GM13977 (cell line): Measurements from ENCODE around the gene TEDC1.

Source experiments
- DNase-seq: peaks from one replicate; pipeline ENCODE4 v3.0.0; 2012; ENCODE audit warnings: low spot score
- CTCF ChIP-seq: IDR thresholded peaks from 2 replicates; pipeline ENCODE4 v1.5.1; 2012; ENCODE audit warnings: mild to moderate bottlenecking, control low read depth; ENCODE audit not compliant: insufficient read depth; ENCODE audit errors: extremely low read depth, missing control alignments
- in situ Hi-C: fragments of 300-500 bp; cut with MboI; formaldehyde crosslinking; loops from one replicate; pipeline ENCODE4 v1.12.0; 2022; ENCODE audit warnings: low sequenced_read_pairs, low pct_unique_long_range_greater_than_20kb, mixed read lengths, inconsistent platforms; ENCODE audit not compliant: unreplicated experiment

The TEDC1 gene

GRCh38 chr14:105470350-105471296 lies 20.4 kb upstream of the TEDC1 start:
- no peak for DNase-seq
- in situ Hi-C loops, result no loop called here
- TF ChIP-seq CTCF, result no peak

GRCh38 chr14:105471297-105471821 lies 19.7 kb upstream of the TEDC1 start:
- in situ Hi-C loops, result no loop called here
- no peak for TF ChIP-seq CTCF
- DNase-seq, result no peak

- in situ Hi-C loops, result no loop called here
- no peak for DNase-seq
- no peak for TF ChIP-seq CTCF
These were observed 19.1 kb upstream of the TEDC1 start for GRCh38 chr14:105471823-105472485.

GRCh38 chr14:105472486-105472991 lies 18.5 kb upstream of the TEDC1 start:
- TF ChIP-seq CTCF, result no peak
- in situ Hi-C loops, result no loop called here
- DNase-seq, result no peak

GRCh38 chr14:105473033-105473676 lies 17.9 kb upstream of the TEDC1 start:
- TF ChIP-seq CTCF, result no peak
- in situ Hi-C loops, result no loop called here
- no peak for DNase-seq
